Mammary epithelial cell (primary cell): ENCODE data around the gene SPAG4.

ENCODE experiments used
- CTCF ChIP-seq, 2 donors: IDR thresholded peaks in 1 of 2; conservative IDR thresholded peaks in 1 of 2; 2 replicates each; pipeline ENCODE4 v1.5.1; 2011 to 2012; ENCODE audit warnings: inconsistent platforms in 2 of 2, low read length in 2 of 2, mild to moderate bottlenecking in 2 of 2, control low read depth in 1 of 2, low read depth in 1 of 2; ENCODE audit not compliant: insufficient read depth in 1 of 2; ENCODE audit errors: extremely low read depth in 1 of 2
- EZH2 ChIP-seq: IDR thresholded peaks from 2 replicates; pipeline ENCODE4 v1.6.1; 2012; ENCODE audit warnings: low read length, inconsistent platforms, borderline replicate concordance

GRCh38 chr20:35587436-35587835 is 28.2 kb upstream of the SPAG4 start:
- TF ChIP-seq CTCF (conservative IDR thresholded peaks at IDR 0.05 in 1 of 2, IDR thresholded peaks at IDR 0.05 in 1 of 2; ENCODE audit: extremely low read depth in 1 of 2, insufficient read depth in 1 of 2, low read depth in 1 of 2, low read length in 2 of 2): no peak
- TF ChIP-seq EZH2: no peak
